ENCODE results near the gene TBC1D5. TPM values are rescaled to one million over a fixed set of nuclear protein-coding genes. Genes with fewer than 3 reads are reported as not detected.
A peak's percentile ranks its signal among the peaks of the same experiment; 100 is the strongest.

TBC1D5 gene
- total RNA-seq, 3 donors from 2014 or later = 70.1 to 109 (median 90.1) TPM

GRCh38 chr3:17745301-17745700 lies 2.9 kb upstream of the TBC1D5 start:
- H3K27me3 ChIP-seq = no peaks in the 10 kb centered on the region
- H3K27ac ChIP-seq = no peak overlapping the region
- H3K4me1 ChIP-seq = peaks cover 0 to 5% of the 10 kb centered on the region in 2 donors
- TF ChIP-seq CTCF (IDR thresholded peaks at IDR 0.05) = no peak
- TF ChIP-seq POLR2AphosphoS5 (IDR thresholded peaks at IDR 0.05) = no peak
- TF ChIP-seq POLR2A (IDR thresholded peaks at IDR 0.05) = no peak
- H3K36me3 ChIP-seq = no peaks in the 10 kb centered on the region
- intact Hi-C loops (cut with DNase I; ENCODE audit: low total_unique reads) = no loop called here
- no peak for DNase-seq (ENCODE audit: low spot score in 2 of 2)
- H3K9me3 ChIP-seq = no peaks in the 10 kb centered on the region
- H3K4me3 ChIP-seq = no peak overlapping the region

GRCh38 chr3:17744693-17745092 lies 2.3 kb upstream of the TBC1D5 start:
- Histone ChIP-seq H3K27me3 (no peaks in the 10 kb centered on the region), H3K4me1 (peaks cover 0 to 5% of the 10 kb centered on the region in 2 donors), H3K9me3 (no peaks in the 10 kb centered on the region), H3K4me3 (no peak overlapping the region), H3K27ac (no peak overlapping the region), H3K36me3 (no peaks in the 10 kb centered on the region)
- DNase-seq (ENCODE audit: low spot score in 2 of 2) = no peak
- TF ChIP-seq POLR2AphosphoS5 (IDR thresholded peaks at IDR 0.05) (no peak), CTCF (IDR thresholded peaks at IDR 0.05) (no peak), POLR2A (IDR thresholded peaks at IDR 0.05) (no peak)
- intact Hi-C loops (cut with DNase I; ENCODE audit: low total_unique reads) = no loop called here

GRCh38 chr3:17743658-17743995 lies 1.2 kb upstream of the TBC1D5 start:
- Histone ChIP-seq H3K27me3 (no peaks in the 10 kb centered on the region), H3K36me3 (no peaks in the 10 kb centered on the region), H3K9me3 (no peaks in the 10 kb centered on the region), H3K4me1 (peaks cover 0 to 5% of the 10 kb centered on the region in 2 donors), H3K27ac (peak overlapping the region; percentile 91 to 98), H3K4me3 (peak overlapping the region in 1 of 3 donors; percentile 78)
- TF ChIP-seq POLR2A (IDR thresholded peaks at IDR 0.05) (no peak), CTCF (IDR thresholded peaks at IDR 0.05) (no peak), POLR2AphosphoS5 (IDR thresholded peaks at IDR 0.05) (no peak)
- intact Hi-C loops (cut with DNase I; ENCODE audit: low total_unique reads) = no loop called here
- DNase-seq (ENCODE audit: low spot score in 2 of 2) = no peak

- Histone ChIP-seq H3K27me3 (no peaks in the 10 kb centered on the region), H3K4me1 (peaks cover 0 to 5% of the 10 kb centered on the region in 2 donors), H3K27ac (peak overlapping the region; percentile 91 to 98), H3K36me3 (no peaks in the 10 kb centered on the region), H3K4me3 (peak overlapping the region; percentile 68 to 89 (median 78)), H3K9me3 (no peaks in the 10 kb centered on the region)
- intact Hi-C loops (cut with DNase I; ENCODE audit: low total_unique reads) = no loop called here
- TF ChIP-seq POLR2A (IDR thresholded peaks at IDR 0.05) (no peak), POLR2AphosphoS5 (IDR thresholded peaks at IDR 0.05) (no peak), CTCF (IDR thresholded peaks at IDR 0.05) (no peak)
- no peak for DNase-seq (ENCODE audit: low spot score in 2 of 2)
Observed at GRCh38 chr3:17742880-17743657, 638 bp upstream of the TBC1D5 start.

- DNase-seq (ENCODE audit: low spot score in 2 of 2) = no peak
- Histone ChIP-seq H3K27ac (peak overlapping the region; percentile 91 to 98), H3K4me3 (peak overlapping the region; percentile 68 to 89 (median 78)), H3K4me1 (peaks cover 0 to 5% of the 10 kb centered on the region in 2 donors), H3K9me3 (no peaks in the 10 kb centered on the region), H3K36me3 (no peaks in the 10 kb centered on the region), H3K27me3 (no peaks in the 10 kb centered on the region)
- TF ChIP-seq CTCF (IDR thresholded peaks at IDR 0.05) (no peak), POLR2AphosphoS5 (IDR thresholded peaks at IDR 0.05) (peak in 1 of 3 donors; percentile 36)
- intact Hi-C loops (cut with DNase I; ENCODE audit: low total_unique reads) = no loop called here
Observed at GRCh38 chr3:17741621-17742101, 770 bp downstream of the TBC1D5 start.

Measured in breast epithelium (tissue), 4 donors.